GM12878 (cell line): ENCODE data around the gene SIVA1.

Experiments
- BACH1 ChIP-seq: fragments of 450-650 bp; IDR thresholded peaks from 2 replicates; pipeline ENCODE4 v1.6.1; 2017; ENCODE audit warnings: mild to moderate bottlenecking, borderline replicate concordance
- TF ChIP-seq, protein P1 (sequence below), 3 experiments: IDR thresholded peaks in 2 of 3; conservative IDR thresholded peaks in 1 of 3; 2 replicates each; pipeline ENCODE4 v1.5.1; 2011; ENCODE audit warnings: low read depth in 3 of 3, low read length in 3 of 3, mild to moderate bottlenecking in 3 of 3, control low read depth in 2 of 3, moderate library complexity in 2 of 3, inconsistent platforms in 1 of 3, mixed read lengths in 1 of 3; ENCODE audit not compliant: control insufficient read depth in 2 of 3, insufficient read depth in 1 of 3; ENCODE audit errors: extremely low read depth in 1 of 3
- TF ChIP-seq, protein P2 (sequence below): IDR thresholded peaks from 2 replicates; pipeline ENCODE4 v1.6.1; 2012; ENCODE audit warnings: low read depth, low read length, improper control_type of control experiment
- TF ChIP-seq, protein P3 (sequence below): IDR thresholded peaks from 2 replicates; pipeline ENCODE4 v1.6.1; 2012; ENCODE audit warnings: mild to moderate bottlenecking, low read depth, low read length

DNA sequence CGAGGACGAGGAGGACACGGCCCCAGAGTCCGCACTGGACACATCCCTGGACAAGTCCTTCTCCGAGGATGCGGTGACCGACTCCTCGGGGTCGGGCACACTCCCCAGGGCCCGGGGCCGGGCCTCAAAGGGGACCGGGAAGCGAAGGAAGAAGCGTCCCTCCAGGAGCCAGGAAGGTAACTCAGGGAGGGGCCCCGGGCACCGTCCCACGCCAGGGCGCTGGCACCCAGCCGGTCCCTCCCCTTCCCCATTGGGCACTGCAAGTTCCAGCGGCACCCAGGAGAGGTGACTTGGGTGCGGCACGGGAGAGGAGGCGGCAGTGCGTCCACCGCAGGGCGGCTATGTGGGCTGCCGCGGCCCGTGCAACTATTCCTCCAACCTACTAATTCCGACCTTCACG, 38.3 kb upstream of the SIVA1 start:
- TF ChIP-seq, protein P1, sequence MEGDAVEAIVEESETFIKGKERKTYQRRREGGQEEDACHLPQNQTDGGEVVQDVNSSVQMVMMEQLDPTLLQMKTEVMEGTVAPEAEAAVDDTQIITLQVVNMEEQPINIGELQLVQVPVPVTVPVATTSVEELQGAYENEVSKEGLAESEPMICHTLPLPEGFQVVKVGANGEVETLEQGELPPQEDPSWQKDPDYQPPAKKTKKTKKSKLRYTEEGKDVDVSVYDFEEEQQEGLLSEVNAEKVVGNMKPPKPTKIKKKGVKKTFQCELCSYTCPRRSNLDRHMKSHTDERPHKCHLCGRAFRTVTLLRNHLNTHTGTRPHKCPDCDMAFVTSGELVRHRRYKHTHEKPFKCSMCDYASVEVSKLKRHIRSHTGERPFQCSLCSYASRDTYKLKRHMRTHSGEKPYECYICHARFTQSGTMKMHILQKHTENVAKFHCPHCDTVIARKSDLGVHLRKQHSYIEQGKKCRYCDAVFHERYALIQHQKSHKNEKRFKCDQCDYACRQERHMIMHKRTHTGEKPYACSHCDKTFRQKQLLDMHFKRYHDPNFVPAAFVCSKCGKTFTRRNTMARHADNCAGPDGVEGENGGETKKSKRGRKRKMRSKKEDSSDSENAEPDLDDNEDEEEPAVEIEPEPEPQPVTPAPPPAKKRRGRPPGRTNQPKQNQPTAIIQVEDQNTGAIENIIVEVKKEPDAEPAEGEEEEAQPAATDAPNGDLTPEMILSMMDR (IDR thresholded peaks at IDR 0.05 in 2 of 3, conservative IDR thresholded peaks at IDR 0.05 in 1 of 3; ENCODE audit: control insufficient read depth in 2 of 3, extremely low read depth in 1 of 3, insufficient read depth in 1 of 3, low read depth in 3 of 3, low read length in 3 of 3): no peak
- TF ChIP-seq, protein P2, sequence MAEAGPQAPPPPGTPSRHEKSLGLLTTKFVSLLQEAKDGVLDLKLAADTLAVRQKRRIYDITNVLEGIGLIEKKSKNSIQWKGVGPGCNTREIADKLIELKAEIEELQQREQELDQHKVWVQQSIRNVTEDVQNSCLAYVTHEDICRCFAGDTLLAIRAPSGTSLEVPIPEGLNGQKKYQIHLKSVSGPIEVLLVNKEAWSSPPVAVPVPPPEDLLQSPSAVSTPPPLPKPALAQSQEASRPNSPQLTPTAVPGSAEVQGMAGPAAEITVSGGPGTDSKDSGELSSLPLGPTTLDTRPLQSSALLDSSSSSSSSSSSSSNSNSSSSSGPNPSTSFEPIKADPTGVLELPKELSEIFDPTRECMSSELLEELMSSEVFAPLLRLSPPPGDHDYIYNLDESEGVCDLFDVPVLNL: no peak
- TF ChIP-seq, protein P3, sequence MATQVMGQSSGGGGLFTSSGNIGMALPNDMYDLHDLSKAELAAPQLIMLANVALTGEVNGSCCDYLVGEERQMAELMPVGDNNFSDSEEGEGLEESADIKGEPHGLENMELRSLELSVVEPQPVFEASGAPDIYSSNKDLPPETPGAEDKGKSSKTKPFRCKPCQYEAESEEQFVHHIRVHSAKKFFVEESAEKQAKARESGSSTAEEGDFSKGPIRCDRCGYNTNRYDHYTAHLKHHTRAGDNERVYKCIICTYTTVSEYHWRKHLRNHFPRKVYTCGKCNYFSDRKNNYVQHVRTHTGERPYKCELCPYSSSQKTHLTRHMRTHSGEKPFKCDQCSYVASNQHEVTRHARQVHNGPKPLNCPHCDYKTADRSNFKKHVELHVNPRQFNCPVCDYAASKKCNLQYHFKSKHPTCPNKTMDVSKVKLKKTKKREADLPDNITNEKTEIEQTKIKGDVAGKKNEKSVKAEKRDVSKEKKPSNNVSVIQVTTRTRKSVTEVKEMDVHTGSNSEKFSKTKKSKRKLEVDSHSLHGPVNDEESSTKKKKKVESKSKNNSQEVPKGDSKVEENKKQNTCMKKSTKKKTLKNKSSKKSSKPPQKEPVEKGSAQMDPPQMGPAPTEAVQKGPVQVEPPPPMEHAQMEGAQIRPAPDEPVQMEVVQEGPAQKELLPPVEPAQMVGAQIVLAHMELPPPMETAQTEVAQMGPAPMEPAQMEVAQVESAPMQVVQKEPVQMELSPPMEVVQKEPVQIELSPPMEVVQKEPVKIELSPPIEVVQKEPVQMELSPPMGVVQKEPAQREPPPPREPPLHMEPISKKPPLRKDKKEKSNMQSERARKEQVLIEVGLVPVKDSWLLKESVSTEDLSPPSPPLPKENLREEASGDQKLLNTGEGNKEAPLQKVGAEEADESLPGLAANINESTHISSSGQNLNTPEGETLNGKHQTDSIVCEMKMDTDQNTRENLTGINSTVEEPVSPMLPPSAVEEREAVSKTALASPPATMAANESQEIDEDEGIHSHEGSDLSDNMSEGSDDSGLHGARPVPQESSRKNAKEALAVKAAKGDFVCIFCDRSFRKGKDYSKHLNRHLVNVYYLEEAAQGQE: no peak
- TF ChIP-seq BACH1: no peak
